Lower leg skin (tissue), 4 donors: ENCODE data around the gene POLR3K. TPM values are rescaled to one million over a fixed set of nuclear protein-coding genes. Genes with fewer than 3 reads are reported as not detected.
A peak's percentile ranks its signal among the peaks of the same experiment; 100 is the strongest.

Source experiments
- DNase-seq, 2 donors: peaks; one replicate each; pipeline ENCODE4 v3.0.0-alpha.2; 2019; ENCODE audit warnings: low spot score in 2 of 2
- H3K4me3 ChIP-seq: fragments of 200-600 bp; sonication (generic); 2 replicates; pipeline ENCODE4 v1.5.1; 2017; ENCODE audit warnings: mild to moderate bottlenecking, low read depth; ENCODE audit not compliant: poor library complexity, severe bottlenecking
- POLR2A ChIP-seq, 2 donors: fragments of 450-650 bp; IDR thresholded peaks; one replicate each; pipeline ENCODE4 v1.6.1; 2016 to 2017; ENCODE audit warnings: antibody characterized with exemption in 2 of 2, mild to moderate bottlenecking in 1 of 2, moderate library complexity in 1 of 2
- WGBS, 2 donors: methylation state at CpG; one replicate each; pipeline ENCODE4 v1.1.5; 2018; 5-methylcytosine and 5-hydroxymethylcytosine counted together
- intact Hi-C: fragments of 100-400 bp; cut with DNase I; formaldehyde crosslinking; loops from one replicate; pipeline ENCODE4 v1.15.0; 2023; ENCODE audit warnings: low total_unique reads
- total RNA-seq, 4 donors: library from RNA; depleted of rRNA; stranded (reverse); fragments of >200 nt; gene quantifications; one replicate each; pipeline ENCODE4 v1.1.0, GENCODE V29; 2016
- TF ChIP-seq, protein P1 (sequence below), 3 donors: fragments of 450-650 bp; IDR thresholded peaks; one replicate each; pipeline ENCODE4 v1.5.1; 2016; ENCODE audit warnings: antibody characterized with exemption in 3 of 3, mild to moderate bottlenecking in 3 of 3, moderate library complexity in 2 of 3

Gene POLR3K
- total RNA-seq, 4 donors from 2014 or later, result 1.1 to 6.0 (median 3.0) TPM

DNA sequence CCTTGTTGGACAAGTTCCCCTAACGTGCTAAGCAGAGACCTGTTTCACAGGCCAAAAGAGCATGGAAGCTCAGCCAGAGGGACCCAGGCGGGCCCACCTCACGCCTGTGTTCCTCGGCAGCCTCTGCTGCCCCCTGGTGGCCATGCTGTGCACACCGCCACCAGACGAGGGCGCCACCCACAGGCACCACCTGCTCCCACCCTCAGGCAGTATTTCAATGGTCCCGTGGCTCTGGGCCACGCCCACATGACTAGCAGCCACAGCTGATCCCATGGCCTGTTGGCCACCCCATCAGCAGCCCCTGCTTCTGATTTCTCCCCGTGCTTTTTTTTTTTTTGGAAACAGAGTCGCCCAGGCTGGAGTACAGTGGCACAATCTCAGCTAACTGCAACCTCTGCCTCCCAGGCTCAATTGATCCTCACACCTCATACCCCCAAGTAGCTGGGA lies 43.5 kb upstream of the POLR3K start:
- H3K4me3 ChIP-seq, result no peak overlapping the region
- intact Hi-C loops, result loop anchor here (2.0 kb wide), 1 partner anchor 32 kb away; no protein-coding TSS in a partner anchor
- 7 to 11% methylated on average over 6 to 11 of the region's 11 CpGs for WGBS, 2 donors
- TF ChIP-seq POLR2A (IDR thresholded peaks at IDR 0.05), result no peak
- TF ChIP-seq, protein P1, sequence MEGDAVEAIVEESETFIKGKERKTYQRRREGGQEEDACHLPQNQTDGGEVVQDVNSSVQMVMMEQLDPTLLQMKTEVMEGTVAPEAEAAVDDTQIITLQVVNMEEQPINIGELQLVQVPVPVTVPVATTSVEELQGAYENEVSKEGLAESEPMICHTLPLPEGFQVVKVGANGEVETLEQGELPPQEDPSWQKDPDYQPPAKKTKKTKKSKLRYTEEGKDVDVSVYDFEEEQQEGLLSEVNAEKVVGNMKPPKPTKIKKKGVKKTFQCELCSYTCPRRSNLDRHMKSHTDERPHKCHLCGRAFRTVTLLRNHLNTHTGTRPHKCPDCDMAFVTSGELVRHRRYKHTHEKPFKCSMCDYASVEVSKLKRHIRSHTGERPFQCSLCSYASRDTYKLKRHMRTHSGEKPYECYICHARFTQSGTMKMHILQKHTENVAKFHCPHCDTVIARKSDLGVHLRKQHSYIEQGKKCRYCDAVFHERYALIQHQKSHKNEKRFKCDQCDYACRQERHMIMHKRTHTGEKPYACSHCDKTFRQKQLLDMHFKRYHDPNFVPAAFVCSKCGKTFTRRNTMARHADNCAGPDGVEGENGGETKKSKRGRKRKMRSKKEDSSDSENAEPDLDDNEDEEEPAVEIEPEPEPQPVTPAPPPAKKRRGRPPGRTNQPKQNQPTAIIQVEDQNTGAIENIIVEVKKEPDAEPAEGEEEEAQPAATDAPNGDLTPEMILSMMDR (IDR thresholded peaks at IDR 0.05), result peak in 2 of 3 donors; percentile 65 to 99
- DNase-seq, result peak; percentile 91 to 98

DNA sequence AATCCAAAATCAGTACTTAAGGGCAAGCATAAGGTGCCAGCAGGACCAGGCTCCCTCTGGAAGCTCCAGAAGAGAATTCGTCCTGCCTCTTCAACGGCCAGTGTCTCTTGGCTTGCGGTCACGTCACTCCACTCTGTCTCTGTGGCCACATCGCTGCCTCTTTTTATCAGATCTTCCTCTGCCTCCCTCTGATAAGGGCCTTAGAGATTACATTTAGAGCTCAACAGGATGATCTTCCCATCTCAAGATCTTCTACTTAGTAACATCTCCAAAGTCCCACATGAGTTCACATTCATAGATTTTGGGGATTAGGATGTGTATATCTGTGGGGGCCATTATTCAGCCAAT lies 41.5 kb upstream of the POLR3K start:
- TF ChIP-seq POLR2A (IDR thresholded peaks at IDR 0.05), result no peak
- TF ChIP-seq, protein P1 (IDR thresholded peaks at IDR 0.05), result no peak
- no peak overlapping the region for H3K4me3 ChIP-seq
- WGBS, 2 donors, result 91 to 93% methylated on average over 5 of the region's 5 CpGs
- DNase-seq, result no peak
- intact Hi-C loops, result no loop called here

DNA sequence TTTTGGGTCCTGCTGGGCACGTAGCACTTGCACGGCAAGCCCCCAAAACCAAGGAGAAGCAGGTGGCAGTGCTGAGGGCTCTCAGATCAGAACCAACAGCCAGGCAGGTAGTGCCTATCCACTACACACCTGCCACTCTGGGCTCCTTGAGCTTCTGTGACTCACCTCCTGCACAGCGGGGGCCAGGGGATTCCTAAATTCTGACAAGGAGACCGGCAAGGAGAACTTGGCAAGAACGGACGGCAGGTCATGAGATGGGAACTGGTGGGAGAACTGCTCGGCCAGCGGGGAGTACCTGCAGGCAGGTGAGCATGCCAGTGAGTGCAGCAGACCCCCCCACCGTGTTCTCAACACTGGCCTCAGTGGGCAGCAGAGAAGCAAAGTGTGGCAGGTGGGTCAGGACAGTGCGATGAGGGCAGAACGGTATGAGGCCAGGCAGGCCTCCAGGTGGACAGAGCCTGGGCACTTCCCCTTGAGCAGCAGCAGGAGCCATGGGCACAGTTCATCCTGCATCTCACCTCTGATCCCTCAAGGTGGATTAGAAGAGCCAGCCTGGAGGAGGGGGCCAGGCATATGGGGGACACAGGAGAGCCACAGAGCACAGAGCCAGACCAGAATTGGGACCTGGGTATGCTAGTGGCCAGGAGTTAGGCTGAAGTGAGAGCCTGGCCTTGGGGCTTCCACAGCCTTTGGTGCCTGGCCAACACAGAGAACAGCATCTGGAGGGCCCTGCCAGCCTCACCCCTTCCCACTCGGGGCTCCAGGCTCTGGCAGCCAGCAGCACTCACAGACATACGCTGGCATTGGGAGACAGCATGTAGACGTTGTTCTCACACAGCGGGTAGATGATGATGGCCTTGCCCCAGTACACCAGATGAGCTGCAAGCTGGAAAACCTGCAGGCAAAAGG lies 39.3 kb upstream of the POLR3K start:
- 87% methylated on average over 13 to 15 of the region's 15 CpGs for WGBS, 2 donors
- no peak overlapping the region for H3K4me3 ChIP-seq
- intact Hi-C loops, result no loop called here
- DNase-seq, result peak in 1 of 2 donors; percentile 82
- TF ChIP-seq, protein P1 (IDR thresholded peaks at IDR 0.05), result no peak
- TF ChIP-seq POLR2A (IDR thresholded peaks at IDR 0.05), result no peak

DNA sequence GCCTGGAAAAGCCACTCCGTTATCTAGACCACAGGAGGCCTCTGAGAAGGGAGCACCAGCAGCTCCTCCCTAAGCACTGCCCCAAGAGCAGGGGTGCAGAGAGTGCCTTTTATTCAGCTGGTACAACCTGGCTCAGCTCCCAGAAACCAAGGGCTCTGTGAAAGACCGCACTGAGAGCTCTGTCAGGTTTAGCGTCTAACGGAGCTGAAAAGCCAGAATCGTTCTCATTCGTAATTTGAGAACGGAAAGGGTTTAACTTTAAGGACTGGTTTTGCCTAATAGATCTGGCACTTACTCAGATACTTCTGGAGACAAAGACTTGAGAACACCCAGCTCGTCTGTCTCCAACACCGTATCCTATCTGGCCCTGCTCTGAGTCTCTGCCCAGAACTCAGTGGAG lies 38.1 kb upstream of the POLR3K start:
- no peak for DNase-seq
- 44 to 67% methylated on average over 9 of the region's 9 CpGs for WGBS, 2 donors
- H3K4me3 ChIP-seq, result no peak overlapping the region
- TF ChIP-seq POLR2A (IDR thresholded peaks at IDR 0.05), result no peak
- TF ChIP-seq, protein P1 (IDR thresholded peaks at IDR 0.05), result no peak
- intact Hi-C loops, result no loop called here

DNA sequence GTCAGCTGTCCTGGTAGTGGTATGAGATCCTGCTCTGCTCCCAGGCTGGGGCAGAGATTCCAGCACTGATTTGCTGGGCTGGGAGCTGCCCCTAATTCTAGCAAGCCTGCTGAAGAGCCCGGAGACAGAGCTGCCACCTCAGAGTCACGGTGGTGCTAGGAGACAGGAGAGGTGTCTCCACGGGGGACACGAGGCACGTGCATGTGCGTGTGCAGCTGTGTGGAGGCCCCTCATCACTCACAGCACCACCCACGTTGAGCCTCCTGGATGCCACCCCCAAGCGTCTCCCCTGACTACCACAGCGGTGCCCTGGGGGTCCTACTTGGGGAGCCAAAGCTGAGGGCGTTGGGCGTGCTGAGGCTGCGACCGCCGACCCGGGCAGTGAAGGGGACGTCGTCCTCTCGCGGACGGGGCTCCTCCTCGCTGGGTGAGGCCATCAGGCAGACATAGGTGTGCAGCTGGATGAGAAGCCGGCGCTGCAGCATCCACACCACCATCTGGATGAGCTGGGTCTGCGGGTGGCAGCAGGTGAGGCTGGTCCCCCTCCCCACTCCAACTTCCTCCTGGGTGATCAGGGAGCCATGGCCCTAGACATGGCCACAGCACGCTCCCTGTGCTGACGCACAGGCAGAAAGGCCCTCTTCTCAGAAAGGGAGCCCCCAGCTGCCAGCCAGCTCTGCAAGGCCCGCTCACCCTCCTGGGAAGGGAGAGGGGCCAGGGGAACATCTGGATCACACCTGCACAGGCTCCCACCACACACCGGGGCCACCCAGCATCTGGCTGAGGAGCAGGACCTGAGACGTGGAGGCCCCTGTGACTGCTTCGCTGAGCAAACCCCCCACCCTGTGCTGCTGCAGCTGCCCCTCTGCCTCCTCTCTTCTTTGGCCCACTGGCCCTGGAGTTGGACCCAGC lies 36.2 kb upstream of the POLR3K start:
- no peak for DNase-seq
- intact Hi-C loops, result no loop called here
- WGBS, 2 donors, result 82 to 86% methylated on average over 9 to 30 of the region's 30 CpGs
- no peak overlapping the region for H3K4me3 ChIP-seq
- TF ChIP-seq, protein P1 (IDR thresholded peaks at IDR 0.05), result no peak
- no peak for TF ChIP-seq POLR2A (IDR thresholded peaks at IDR 0.05)
